Measurements from ENCODE around the gene CFAP43. TPM values are rescaled to one million over a fixed set of nuclear protein-coding genes. Genes with fewer than 3 reads are reported as not detected.

Gene CFAP43
- total and polyA plus RNA-seq, 4 donors: 0.10 to 0.33 (median 0.15) TPM

GRCh38 chr10:104084482-104085142 is 147.6 kb downstream of the CFAP43 start:
- TF ChIP-seq FOXA2 (IDR thresholded peaks at IDR 0.05): no peak
- TF ChIP-seq JUND (IDR thresholded peaks at IDR 0.05): no peak
- TF ChIP-seq NR2F2 (IDR thresholded peaks at IDR 0.05): no peak
- no peak for TF ChIP-seq HNF4A (conservative IDR thresholded peaks at IDR 0.05)
- no peak for TF ChIP-seq CTCF (IDR thresholded peaks at IDR 0.05; ENCODE audit: low read depth, low read length, missing input control)
- no peak for TF ChIP-seq TAF1 (conservative IDR thresholded peaks at IDR 0.05)
- Histone ChIP-seq H3K27me3 (ENCODE audit: control insufficient read depth in 4 of 4, insufficient read depth in 4 of 4, low read length in 3 of 4) (no peaks in the 10 kb centered on the region), H3K27ac (ENCODE audit: low read depth in 1 of 2, low read length in 2 of 2) (no peak overlapping the region), H3K4me1 (ENCODE audit: control insufficient read depth in 4 of 4, insufficient read depth in 4 of 4, low read length in 3 of 4) (no peaks in the 10 kb centered on the region), H3K4me3 (ENCODE audit: low read depth in 1 of 3, low read length in 3 of 3) (no peak overlapping the region), H3K9ac (ENCODE audit: low read depth in 1 of 2, low read length in 2 of 2) (no peak overlapping the region), H3K9me3 (ENCODE audit: control insufficient read depth in 4 of 4, low read length in 3 of 4) (no peaks in the 10 kb centered on the region), H3K36me3 (ENCODE audit: control insufficient read depth in 4 of 4, insufficient read depth in 3 of 4, low read depth in 1 of 4, low read length in 3 of 4) (no peaks in the 10 kb centered on the region)
- DNase-seq (ENCODE audit: low spot score): no peak
- WGBS: 86% methylated on average over 5 of the region's 5 CpGs

DNA sequence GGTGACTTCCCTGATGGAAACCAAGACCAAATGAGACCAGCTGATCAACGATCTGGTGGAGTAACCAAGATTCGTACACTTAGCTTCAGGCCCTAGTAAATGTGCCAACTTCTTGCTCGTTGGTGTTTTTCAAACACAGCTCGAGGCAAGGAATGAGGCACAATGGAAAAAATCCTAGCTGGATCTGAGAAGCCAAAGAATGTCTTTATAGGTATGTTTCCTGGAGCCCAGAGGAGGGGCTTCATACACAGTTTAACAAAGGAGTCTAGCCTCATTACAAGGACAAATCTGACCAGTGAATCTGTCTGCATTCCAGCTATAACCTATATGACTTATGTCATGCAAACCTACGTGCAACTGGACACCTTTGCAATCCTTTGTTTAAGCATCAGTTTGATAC is 150.2 kb downstream of the CFAP43 start:
- WGBS: 92% methylated on average over 5 of the region's 5 CpGs
- TF ChIP-seq REST (IDR thresholded peaks at IDR 0.05) (no peak), HNF4G (IDR thresholded peaks at IDR 0.05) (no peak), MAX (IDR thresholded peaks at IDR 0.05) (no peak), ATF3 (IDR thresholded peaks at IDR 0.05) (no peak), FOXA1 (IDR thresholded peaks at IDR 0.05) (no peak), RAD21 (IDR thresholded peaks at IDR 0.05) (no peak), EGR1 (IDR thresholded peaks at IDR 0.05; ENCODE audit: low read depth in 2 of 2) (no peak), CTCF (IDR thresholded peaks at IDR 0.05; ENCODE audit: low read depth, low read length, missing input control) (no peak), SP1 (IDR thresholded peaks at IDR 0.05) (no peak), JUND (IDR thresholded peaks at IDR 0.05) (no peak), RXRA (IDR thresholded peaks at IDR 0.05) (no peak), GABPA (IDR thresholded peaks at IDR 0.05 in 1 of 2, conservative IDR thresholded peaks at IDR 0.05 in 1 of 2) (no peak), FOXA2 (IDR thresholded peaks at IDR 0.05) (no peak), HNF4A (conservative IDR thresholded peaks at IDR 0.05) (no peak), NR2F2 (IDR thresholded peaks at IDR 0.05) (no peak), YY1 (IDR thresholded peaks at IDR 0.05) (no peak), TAF1 (conservative IDR thresholded peaks at IDR 0.05) (no peak)
- TF ChIP-seq, protein P1, sequence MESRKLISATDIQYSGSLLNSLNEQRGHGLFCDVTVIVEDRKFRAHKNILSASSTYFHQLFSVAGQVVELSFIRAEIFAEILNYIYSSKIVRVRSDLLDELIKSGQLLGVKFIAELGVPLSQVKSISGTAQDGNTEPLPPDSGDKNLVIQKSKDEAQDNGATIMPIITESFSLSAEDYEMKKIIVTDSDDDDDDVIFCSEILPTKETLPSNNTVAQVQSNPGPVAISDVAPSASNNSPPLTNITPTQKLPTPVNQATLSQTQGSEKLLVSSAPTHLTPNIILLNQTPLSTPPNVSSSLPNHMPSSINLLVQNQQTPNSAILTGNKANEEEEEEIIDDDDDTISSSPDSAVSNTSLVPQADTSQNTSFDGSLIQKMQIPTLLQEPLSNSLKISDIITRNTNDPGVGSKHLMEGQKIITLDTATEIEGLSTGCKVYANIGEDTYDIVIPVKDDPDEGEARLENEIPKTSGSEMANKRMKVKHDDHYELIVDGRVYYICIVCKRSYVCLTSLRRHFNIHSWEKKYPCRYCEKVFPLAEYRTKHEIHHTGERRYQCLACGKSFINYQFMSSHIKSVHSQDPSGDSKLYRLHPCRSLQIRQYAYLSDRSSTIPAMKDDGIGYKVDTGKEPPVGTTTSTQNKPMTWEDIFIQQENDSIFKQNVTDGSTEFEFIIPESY (IDR thresholded peaks at IDR 0.05): no peak
- Histone ChIP-seq H3K27ac (ENCODE audit: low read depth in 1 of 2, low read length in 2 of 2) (no peak overlapping the region), H3K4me3 (ENCODE audit: low read depth in 1 of 3, low read length in 3 of 3) (no peak overlapping the region), H3K9ac (ENCODE audit: low read depth in 1 of 2, low read length in 2 of 2) (no peak overlapping the region), H3K27me3 (ENCODE audit: control insufficient read depth in 4 of 4, insufficient read depth in 4 of 4, low read length in 3 of 4) (no peaks in the 10 kb centered on the region), H3K36me3 (ENCODE audit: control insufficient read depth in 4 of 4, insufficient read depth in 3 of 4, low read depth in 1 of 4, low read length in 3 of 4) (no peaks in the 10 kb centered on the region), H3K4me1 (ENCODE audit: control insufficient read depth in 4 of 4, insufficient read depth in 4 of 4, low read length in 3 of 4) (no peaks in the 10 kb centered on the region), H3K9me3 (ENCODE audit: control insufficient read depth in 4 of 4, low read length in 3 of 4) (no peaks in the 10 kb centered on the region)
- no peak for DNase-seq (ENCODE audit: low spot score)

Data from liver (tissue), 9 donors.